ENCODE measurements around the gene ACVR1. TPM values are rescaled to one million over a fixed set of nuclear protein-coding genes. Genes with fewer than 3 reads are reported as not detected.
A peak's percentile ranks its signal among the peaks of the same experiment; 100 is the strongest.

Gene ACVR1
- total RNA-seq, 1 experiment from 2014 or later: 11.1 TPM

DNA sequence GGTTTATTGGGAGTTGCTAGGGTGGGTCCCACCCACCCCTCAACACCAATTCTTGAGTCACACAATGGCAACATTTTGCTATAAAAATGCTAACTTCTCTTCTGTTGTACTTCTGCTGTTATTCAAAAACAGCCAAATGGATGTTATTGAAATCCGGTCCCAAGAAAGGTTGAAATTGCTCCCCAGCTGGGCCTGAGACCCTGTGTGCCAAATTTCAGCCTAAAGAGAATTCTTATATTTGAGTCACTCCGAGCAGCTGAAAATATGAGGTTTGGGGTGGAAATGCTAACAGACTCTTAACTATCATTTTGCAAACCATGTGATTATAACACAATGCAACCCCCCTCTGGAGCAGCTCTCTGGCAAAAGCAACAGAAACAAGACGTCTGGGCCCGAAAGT is 27.0 kb upstream of the ACVR1 start:
- no peaks in the 10 kb centered on the region for H3K9me3 Mint-ChIP-seq (ENCODE audit: unreplicated experiment)
- CTCF ChIA-PET: no interaction called here
- POLR2A ChIA-PET: no interaction called here
- BruUV-seq (replicated peaks): no TSS peak
- no peak overlapping the region for H3K4me3 ChIP-seq (ENCODE audit: low read depth, low read length)
- intact Hi-C loops (cut with micrococcal nuclease; ENCODE audit: unreplicated experiment): no loop called here
- no peak for DNase-seq
- H3K4me1 ChIP-seq: no peaks in the 10 kb centered on the region
- TF ChIP-seq, protein P1, sequence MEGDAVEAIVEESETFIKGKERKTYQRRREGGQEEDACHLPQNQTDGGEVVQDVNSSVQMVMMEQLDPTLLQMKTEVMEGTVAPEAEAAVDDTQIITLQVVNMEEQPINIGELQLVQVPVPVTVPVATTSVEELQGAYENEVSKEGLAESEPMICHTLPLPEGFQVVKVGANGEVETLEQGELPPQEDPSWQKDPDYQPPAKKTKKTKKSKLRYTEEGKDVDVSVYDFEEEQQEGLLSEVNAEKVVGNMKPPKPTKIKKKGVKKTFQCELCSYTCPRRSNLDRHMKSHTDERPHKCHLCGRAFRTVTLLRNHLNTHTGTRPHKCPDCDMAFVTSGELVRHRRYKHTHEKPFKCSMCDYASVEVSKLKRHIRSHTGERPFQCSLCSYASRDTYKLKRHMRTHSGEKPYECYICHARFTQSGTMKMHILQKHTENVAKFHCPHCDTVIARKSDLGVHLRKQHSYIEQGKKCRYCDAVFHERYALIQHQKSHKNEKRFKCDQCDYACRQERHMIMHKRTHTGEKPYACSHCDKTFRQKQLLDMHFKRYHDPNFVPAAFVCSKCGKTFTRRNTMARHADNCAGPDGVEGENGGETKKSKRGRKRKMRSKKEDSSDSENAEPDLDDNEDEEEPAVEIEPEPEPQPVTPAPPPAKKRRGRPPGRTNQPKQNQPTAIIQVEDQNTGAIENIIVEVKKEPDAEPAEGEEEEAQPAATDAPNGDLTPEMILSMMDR (IDR thresholded peaks at IDR 0.05; ENCODE audit: insufficient read depth in 1 of 2, low read depth in 1 of 2, low read length in 1 of 2, severe bottlenecking in 1 of 2, unreplicated experiment in 1 of 2): no peak
- no peak overlapping the region for H3K4me3 Mint-ChIP-seq (ENCODE audit: unreplicated experiment)
- H3K27ac Mint-ChIP-seq (ENCODE audit: unreplicated experiment): no peak overlapping the region
- no peaks in the 10 kb centered on the region for H3K36me3 ChIP-seq (ENCODE audit: control insufficient read depth, insufficient read depth, low read length)
- H3K27me3 ChIP-seq (replicated peaks; ENCODE audit: control insufficient read depth, insufficient read depth, low read length): no peaks in the 10 kb centered on the region
- H3K9me3 ChIP-seq: no peaks in the 10 kb centered on the region
- no peaks in the 10 kb centered on the region for H3K36me3 Mint-ChIP-seq (ENCODE audit: insufficient read depth, unreplicated experiment)
- H3K4me1 Mint-ChIP-seq (ENCODE audit: low read depth, unreplicated experiment): no peaks in the 10 kb centered on the region
- H3K27me3 Mint-ChIP-seq (ENCODE audit: insufficient read depth, unreplicated experiment): no peaks in the 10 kb centered on the region

DNA sequence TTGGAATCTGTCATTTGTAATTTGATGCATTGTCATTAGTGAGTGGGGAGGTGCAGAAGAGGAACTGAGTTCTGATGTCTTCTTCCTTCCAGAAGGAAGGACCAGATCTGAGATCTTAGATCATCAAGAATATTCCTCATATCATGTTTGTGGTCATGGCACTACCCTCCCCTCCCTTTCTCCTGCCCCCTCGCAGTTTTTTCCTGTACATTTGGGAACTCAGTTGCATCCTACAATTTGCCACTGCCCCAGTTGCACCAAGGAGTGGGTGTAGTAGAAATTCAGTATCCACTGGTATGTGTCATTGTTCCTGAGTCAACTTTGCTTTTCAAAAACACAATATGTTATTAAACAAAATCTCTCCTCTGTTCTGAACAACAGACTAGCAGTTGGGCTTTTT is 26.6 kb upstream of the ACVR1 start:
- no peaks in the 10 kb centered on the region for H3K36me3 ChIP-seq (ENCODE audit: control insufficient read depth, insufficient read depth, low read length)
- no peaks in the 10 kb centered on the region for H3K9me3 Mint-ChIP-seq (ENCODE audit: unreplicated experiment)
- no peak for DNase-seq
- intact Hi-C loops (cut with micrococcal nuclease; ENCODE audit: unreplicated experiment): no loop called here
- H3K4me3 Mint-ChIP-seq (ENCODE audit: unreplicated experiment): no peak overlapping the region
- no peaks in the 10 kb centered on the region for H3K9me3 ChIP-seq
- ChIA-PET POLR2A (no interaction called here), CTCF (no interaction called here)
- BruUV-seq (replicated peaks): no TSS peak
- no peak overlapping the region for H3K27ac Mint-ChIP-seq (ENCODE audit: unreplicated experiment)
- H3K4me1 Mint-ChIP-seq (ENCODE audit: low read depth, unreplicated experiment): no peaks in the 10 kb centered on the region
- H3K27me3 Mint-ChIP-seq (ENCODE audit: insufficient read depth, unreplicated experiment): no peaks in the 10 kb centered on the region
- no peaks in the 10 kb centered on the region for H3K4me1 ChIP-seq
- H3K27me3 ChIP-seq (replicated peaks; ENCODE audit: control insufficient read depth, insufficient read depth, low read length): no peaks in the 10 kb centered on the region
- H3K36me3 Mint-ChIP-seq (ENCODE audit: insufficient read depth, unreplicated experiment): no peaks in the 10 kb centered on the region
- no peak overlapping the region for H3K4me3 ChIP-seq (ENCODE audit: low read depth, low read length)
- TF ChIP-seq, protein P1 (IDR thresholded peaks at IDR 0.05; ENCODE audit: insufficient read depth in 1 of 2, low read depth in 1 of 2, low read length in 1 of 2, severe bottlenecking in 1 of 2, unreplicated experiment in 1 of 2): no peak

- DNase-seq: no peak
- intact Hi-C loops (cut with micrococcal nuclease; ENCODE audit: unreplicated experiment): loop anchor here (1.0 kb wide), 1 partner anchor 109 kb away; no protein-coding TSS in a partner anchor
- Mint-ChIP-seq H3K27ac (ENCODE audit: unreplicated experiment) (no peak overlapping the region), H3K4me3 (ENCODE audit: unreplicated experiment) (no peak overlapping the region), H3K36me3 (ENCODE audit: insufficient read depth, unreplicated experiment) (no peaks in the 10 kb centered on the region), H3K4me1 (ENCODE audit: low read depth, unreplicated experiment) (no peaks in the 10 kb centered on the region), H3K9me3 (ENCODE audit: unreplicated experiment) (no peaks in the 10 kb centered on the region), H3K27me3 (ENCODE audit: insufficient read depth, unreplicated experiment) (no peaks in the 10 kb centered on the region)
- ChIA-PET CTCF (interaction anchor here (1.0 kb wide), 1 partner anchor 106 kb away, joined by 3 read pairs; no protein-coding TSS in a partner anchor), POLR2A (no interaction called here)
- no peaks in the 10 kb centered on the region for H3K4me1 ChIP-seq
- H3K9me3 ChIP-seq: no peaks in the 10 kb centered on the region
- TF ChIP-seq, protein P1 (IDR thresholded peaks at IDR 0.05; ENCODE audit: insufficient read depth in 1 of 2, low read depth in 1 of 2, low read length in 1 of 2, severe bottlenecking in 1 of 2, unreplicated experiment in 1 of 2): peak in 1 of 2 experiments; percentile 49
- no peak overlapping the region for H3K4me3 ChIP-seq (ENCODE audit: low read depth, low read length)
- H3K27me3 ChIP-seq (replicated peaks; ENCODE audit: control insufficient read depth, insufficient read depth, low read length): no peaks in the 10 kb centered on the region
- no TSS peak for BruUV-seq (replicated peaks)
- no peaks in the 10 kb centered on the region for H3K36me3 ChIP-seq (ENCODE audit: control insufficient read depth, insufficient read depth, low read length)
These were observed 25.2 kb upstream of the ACVR1 start for GRCh38 chr2:157901325-157901724.
